ENCODE results near the gene TNNI2.

The TNNI2 gene

DNA sequence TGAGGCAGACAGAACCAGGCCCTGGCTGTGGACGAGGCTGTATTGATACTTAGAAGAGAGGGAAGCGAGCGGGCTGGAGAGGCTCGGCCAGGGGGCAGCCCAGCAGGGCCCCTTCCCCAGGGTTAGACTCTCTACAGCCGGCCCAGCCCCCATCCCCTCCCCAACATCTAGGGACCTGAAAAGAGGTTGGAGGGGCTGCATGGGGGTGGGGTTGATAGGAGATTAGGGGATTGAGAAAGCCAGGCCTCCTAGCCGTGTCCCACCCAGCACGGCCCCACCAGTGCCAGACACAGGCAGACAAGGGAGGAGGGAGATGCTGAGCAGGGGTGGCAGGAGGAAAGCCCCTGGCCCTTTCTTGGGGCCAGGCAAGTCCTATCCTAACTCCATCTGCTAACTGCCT is 19.8 kb downstream of the TNNI2 start:
- no peaks in the 10 kb centered on the region for H3K9me3 Mint-ChIP-seq
- no peak for ATAC-seq (replicated peaks)
- no peak for DNase-seq
- H3K36me3 Mint-ChIP-seq (ENCODE audit: insufficient read depth): peaks cover 11% of the 10 kb centered on the region
- no peaks in the 10 kb centered on the region for H3K27me3 Mint-ChIP-seq
- peaks cover 18 to 21% of the 10 kb centered on the region in 2 donors for H3K4me1 Mint-ChIP-seq (ENCODE audit: low read depth in 2 of 2)
- H3K27ac Mint-ChIP-seq: peak overlapping the region in 1 of 2 donors; percentile 26
- peak overlapping the region; percentile 28 to 57 for H3K4me3 Mint-ChIP-seq

DNA sequence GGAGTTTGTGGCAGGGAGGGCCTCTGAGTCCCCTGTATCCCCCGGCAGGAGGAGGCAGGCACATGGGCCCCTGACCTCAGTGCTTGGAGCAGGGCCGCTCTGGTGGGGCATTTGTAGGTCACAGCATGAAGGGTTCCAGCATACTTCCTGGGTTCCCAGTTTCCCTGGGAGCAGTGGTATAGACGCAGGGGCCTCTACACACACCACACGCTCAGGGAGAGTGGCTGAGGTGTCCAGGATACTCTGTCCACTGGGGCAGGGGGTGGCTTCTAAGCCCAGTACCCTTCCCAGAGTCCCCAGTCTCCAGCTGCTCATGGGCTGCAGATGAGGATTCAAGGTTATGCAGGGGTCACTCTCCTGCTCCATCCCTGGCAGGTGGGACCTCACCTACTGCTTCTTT is 20.2 kb downstream of the TNNI2 start:
- ATAC-seq (replicated peaks) (no peak), DNase-seq (no peak)
- H3K9me3 Mint-ChIP-seq: no peaks in the 10 kb centered on the region
- H3K27ac Mint-ChIP-seq: peak overlapping the region in 1 of 2 donors; percentile 26
- H3K4me1 Mint-ChIP-seq (ENCODE audit: low read depth in 2 of 2): peaks cover 17 to 18% of the 10 kb centered on the region in 2 donors
- H3K27me3 Mint-ChIP-seq: no peaks in the 10 kb centered on the region
- peak overlapping the region; percentile 28 to 57 for H3K4me3 Mint-ChIP-seq
- peaks cover 12% of the 10 kb centered on the region for H3K36me3 Mint-ChIP-seq (ENCODE audit: insufficient read depth)

DNA sequence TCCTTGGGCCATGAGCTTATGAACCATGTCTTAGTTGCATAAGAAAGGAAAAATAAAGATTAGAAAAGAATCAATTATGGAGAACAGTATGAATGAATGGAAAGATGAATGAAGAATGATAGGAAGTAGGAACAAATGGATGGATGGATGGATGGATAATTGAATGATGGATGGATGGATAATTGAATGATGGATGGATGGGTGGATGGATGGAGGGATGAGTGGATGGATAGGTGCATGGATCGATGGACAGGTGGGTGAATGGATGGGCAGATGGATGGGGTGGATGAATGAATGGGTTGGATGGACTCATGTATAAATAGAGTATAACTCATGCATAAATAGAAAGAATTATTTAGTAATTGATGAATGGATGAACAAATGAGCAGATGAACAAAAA is 21.3 kb downstream of the TNNI2 start:
- Mint-ChIP-seq H3K27me3 (no peaks in the 10 kb centered on the region), H3K4me1 (ENCODE audit: low read depth in 2 of 2) (peaks cover 13 to 27% of the 10 kb centered on the region in 2 donors), H3K36me3 (ENCODE audit: insufficient read depth) (peaks cover 6% of the 10 kb centered on the region), H3K9me3 (no peaks in the 10 kb centered on the region), H3K4me3 (no peak overlapping the region), H3K27ac (no peak overlapping the region)
- DNase-seq (no peak), ATAC-seq (replicated peaks) (no peak)

DNA sequence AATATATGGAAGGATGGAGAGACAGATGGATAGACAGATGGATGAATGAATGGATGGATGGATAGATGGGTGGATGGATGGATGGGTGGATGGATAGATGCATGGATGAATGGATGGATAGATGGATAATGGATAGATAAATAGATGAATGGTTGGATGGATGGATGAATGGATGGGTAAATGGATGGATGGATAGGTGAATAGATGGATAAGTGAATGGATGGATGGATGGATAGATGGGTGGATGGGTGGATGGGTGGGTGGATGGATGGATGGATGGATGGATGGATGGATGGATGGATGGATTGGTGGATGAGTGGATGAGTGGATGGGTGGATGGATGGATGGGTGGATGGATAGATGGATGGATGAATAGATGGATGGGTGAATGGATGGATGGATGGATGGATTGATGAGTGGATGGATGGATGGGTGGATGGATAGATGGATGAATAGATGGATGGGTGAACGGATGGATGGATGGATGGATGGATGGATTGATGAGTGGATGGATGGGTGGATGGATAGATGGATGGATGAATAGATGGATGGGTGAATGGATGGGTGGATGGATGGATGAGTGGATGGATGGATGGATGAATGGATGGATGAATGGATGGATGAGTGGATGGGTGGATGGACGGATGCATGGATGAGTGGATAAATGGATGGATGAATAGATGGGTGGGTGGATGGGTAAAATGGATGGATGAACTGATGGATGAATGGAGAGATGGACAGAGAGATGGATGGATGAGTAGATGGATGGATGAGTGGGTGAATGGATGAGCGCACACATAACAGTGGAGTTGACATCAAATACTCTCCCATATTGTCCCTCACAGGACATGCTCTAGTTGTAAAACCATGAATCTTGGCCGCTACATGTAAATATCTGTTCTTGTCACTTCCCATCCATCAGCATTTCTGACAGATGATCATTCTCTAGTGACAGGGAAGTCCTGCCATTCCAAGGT is 22.9 kb downstream of the TNNI2 start:
- ATAC-seq (replicated peaks): no peak

DNA sequence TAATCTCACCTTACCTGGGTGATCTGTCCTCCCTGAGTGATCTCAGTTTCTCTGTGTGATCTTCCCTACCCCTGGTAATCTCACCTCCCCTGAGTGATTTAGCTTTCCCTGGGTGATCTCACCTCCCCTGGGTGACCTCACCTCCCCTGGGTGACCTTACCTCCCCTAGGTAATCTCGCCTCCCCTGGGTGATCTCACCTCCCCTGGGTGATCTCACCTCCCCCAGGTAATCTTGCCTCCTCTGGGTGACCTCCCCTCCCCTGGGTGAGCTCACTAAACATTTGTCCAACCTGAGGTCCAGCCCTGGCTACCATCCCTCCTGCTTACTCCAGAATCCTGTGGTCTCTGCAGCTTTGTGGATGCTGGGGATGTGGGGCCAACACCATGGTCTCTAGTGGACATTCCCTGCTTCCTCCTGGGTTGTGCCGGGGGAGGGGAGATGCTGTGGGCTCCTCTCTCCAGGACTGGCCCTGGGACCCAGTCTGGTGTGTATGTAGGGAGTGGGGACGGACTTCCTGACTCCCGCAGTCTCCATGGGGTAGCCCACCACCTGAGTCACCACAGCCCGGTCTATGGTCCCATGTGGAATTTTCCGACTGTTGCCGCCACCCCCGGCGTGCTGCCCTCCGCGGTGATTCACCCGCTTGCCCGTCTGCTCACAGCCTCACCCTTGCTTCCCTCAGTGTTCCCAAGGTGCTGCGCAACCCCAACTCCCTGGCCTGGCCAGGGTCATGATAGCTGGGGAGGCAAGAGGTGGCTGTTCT is 24.0 kb downstream of the TNNI2 start:
- H3K4me1 Mint-ChIP-seq (ENCODE audit: low read depth in 2 of 2): peaks cover 25 to 41% of the 10 kb centered on the region in 2 donors
- ATAC-seq (replicated peaks) (no peak), DNase-seq (no peak)
- no peaks in the 10 kb centered on the region for H3K27me3 Mint-ChIP-seq
- H3K27ac Mint-ChIP-seq: peak overlapping the region; percentile 74 to 91
- peaks cover 24% of the 10 kb centered on the region for H3K36me3 Mint-ChIP-seq (ENCODE audit: insufficient read depth)
- H3K9me3 Mint-ChIP-seq: no peaks in the 10 kb centered on the region
- peak overlapping the region in 1 of 2 donors; percentile 37 for H3K4me3 Mint-ChIP-seq

More for the DNA sequence above, 22.9 kb downstream of the TNNI2 start:
- DNase-seq: no peak
- no peak overlapping the region for H3K27ac Mint-ChIP-seq
- peaks cover 18% of the 10 kb centered on the region for H3K36me3 Mint-ChIP-seq (ENCODE audit: insufficient read depth)
- H3K4me3 Mint-ChIP-seq: no peak overlapping the region
- H3K9me3 Mint-ChIP-seq: no peaks in the 10 kb centered on the region
- H3K27me3 Mint-ChIP-seq: no peaks in the 10 kb centered on the region
- H3K4me1 Mint-ChIP-seq (ENCODE audit: low read depth in 2 of 2): peaks cover 22 to 35% of the 10 kb centered on the region in 2 donors

DNA sequence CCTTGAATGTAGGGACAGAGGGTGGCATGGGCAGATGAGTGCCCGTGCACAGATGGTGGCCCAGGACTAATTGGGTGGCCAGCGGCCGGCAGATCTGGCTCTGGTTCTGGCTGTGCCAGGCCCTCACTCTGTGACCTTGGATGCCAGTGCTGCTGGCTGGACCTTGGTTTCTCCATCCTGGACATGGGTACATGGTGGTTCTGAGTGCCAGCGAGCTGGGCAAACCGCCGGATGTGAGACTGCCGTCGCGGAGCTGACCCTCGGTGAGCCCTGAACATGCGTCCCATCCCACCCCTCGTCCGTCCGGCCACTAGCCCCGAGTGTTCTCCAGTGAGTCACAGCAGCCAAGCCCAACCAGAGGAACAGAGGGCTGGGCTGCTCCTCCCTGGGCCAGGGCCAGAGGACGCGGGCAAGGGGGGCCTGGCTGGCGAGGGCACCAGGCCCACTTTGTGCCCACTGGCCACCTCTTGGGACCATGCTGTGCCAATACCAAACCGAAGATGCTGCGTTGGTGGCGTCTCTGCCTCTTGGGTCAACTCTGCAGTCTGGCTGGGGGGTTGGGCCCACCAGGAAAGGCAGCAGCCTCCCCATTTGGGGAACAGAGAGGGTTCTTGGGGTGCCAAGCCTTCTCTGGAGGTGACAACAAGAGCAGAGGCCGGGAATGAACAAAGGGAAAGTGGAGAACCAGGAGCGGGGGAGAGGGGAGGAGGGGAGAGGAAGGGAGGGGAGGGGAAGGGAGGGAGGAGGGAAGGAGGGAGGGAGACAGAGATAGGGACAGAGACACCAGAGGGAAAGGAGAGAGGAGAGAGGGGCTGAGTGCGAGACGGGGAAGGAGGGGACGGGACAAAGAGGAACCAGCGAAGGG is 24.8 kb downstream of the TNNI2 start:
- peak; percentile 59 for ATAC-seq (replicated peaks)
- Mint-ChIP-seq H3K36me3 (ENCODE audit: insufficient read depth) (peaks cover 26% of the 10 kb centered on the region), H3K4me3 (peak overlapping the region in 1 of 2 donors; percentile 50), H3K27me3 (no peaks in the 10 kb centered on the region), H3K9me3 (no peaks in the 10 kb centered on the region), H3K4me1 (ENCODE audit: low read depth in 2 of 2) (peaks cover 26 to 42% of the 10 kb centered on the region in 2 donors), H3K27ac (peak overlapping the region; percentile 74 to 91)
- no peak for DNase-seq

DNA sequence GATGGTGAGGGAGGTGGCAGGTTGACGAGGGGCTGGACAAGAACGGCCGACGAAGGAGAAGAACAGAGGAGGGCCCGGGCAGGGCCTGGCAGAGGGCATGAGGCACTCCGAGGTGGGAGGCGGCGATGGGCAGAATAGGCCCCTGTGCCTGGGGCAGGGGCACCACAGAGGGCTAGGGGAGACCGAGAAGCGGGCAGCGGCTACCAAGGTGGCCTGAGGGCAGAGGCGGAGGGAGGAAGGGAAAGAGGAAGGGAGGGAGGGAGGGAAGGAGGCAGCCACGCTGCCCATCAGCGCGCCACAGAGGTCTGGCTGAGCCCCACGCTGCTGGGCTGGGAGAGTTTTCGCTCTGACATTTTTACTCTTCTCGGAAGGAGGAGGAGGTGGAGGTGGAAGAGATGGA is 25.4 kb downstream of the TNNI2 start:
- Mint-ChIP-seq H3K4me3 (peak overlapping the region in 1 of 2 donors; percentile 75), H3K27ac (peak overlapping the region; percentile 8 to 91), H3K9me3 (no peaks in the 10 kb centered on the region), H3K4me1 (ENCODE audit: low read depth in 2 of 2) (peaks cover 30 to 44% of the 10 kb centered on the region in 2 donors), H3K27me3 (no peaks in the 10 kb centered on the region), H3K36me3 (ENCODE audit: insufficient read depth) (peaks cover 33% of the 10 kb centered on the region)
- DNase-seq (no peak), ATAC-seq (replicated peaks) (no peak)

DNA sequence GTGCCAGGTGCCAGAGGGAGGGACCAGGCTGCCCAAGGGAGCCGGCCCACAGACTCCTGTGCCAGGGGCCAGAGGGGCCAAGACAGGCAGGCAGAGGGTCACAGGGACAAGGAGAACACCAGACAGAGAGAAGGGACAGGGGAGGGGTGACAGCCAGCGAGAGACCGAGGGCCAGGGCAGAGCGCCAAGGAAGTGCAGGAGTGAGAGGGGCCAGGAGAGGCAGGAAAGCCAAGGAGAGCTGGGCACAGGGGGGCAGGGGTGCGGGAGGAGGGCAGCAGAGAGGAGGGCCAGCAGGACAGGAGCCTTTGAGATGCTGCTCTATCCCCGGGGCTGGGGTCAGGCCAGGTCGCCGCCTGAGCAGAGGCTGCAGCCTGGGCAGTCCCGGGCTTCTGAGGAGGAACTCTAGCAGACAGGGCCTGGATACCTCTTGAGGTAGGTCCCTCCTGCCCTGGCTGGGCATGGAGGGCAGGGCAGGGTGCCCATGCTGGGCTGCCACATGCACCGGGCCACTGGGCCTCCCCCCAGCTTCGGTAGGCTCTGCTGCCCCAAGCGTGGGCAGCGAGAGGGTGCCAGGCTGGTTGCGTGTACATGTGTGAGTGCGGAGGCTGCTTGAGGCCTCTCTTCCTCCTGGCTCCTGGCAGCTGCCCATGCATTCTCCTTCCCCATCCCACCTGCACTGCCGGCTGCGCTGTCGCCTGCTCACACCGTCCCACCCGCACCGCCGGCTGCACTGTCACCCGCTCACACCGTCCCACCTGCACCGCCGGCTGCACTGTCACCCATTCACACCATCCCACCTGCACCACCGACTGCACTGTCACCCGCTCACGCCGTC is 26.3 kb downstream of the TNNI2 start:
- no peak for ATAC-seq (replicated peaks)
- no peak for DNase-seq
- Mint-ChIP-seq H3K4me1 (ENCODE audit: low read depth in 2 of 2) (peaks cover 36 to 52% of the 10 kb centered on the region in 2 donors), H3K27ac (peak overlapping the region; percentile 84 to 91), H3K4me3 (peak overlapping the region; percentile 46 to 75), H3K27me3 (no peaks in the 10 kb centered on the region), H3K9me3 (no peaks in the 10 kb centered on the region), H3K36me3 (ENCODE audit: insufficient read depth) (peaks cover 41% of the 10 kb centered on the region)

DNA sequence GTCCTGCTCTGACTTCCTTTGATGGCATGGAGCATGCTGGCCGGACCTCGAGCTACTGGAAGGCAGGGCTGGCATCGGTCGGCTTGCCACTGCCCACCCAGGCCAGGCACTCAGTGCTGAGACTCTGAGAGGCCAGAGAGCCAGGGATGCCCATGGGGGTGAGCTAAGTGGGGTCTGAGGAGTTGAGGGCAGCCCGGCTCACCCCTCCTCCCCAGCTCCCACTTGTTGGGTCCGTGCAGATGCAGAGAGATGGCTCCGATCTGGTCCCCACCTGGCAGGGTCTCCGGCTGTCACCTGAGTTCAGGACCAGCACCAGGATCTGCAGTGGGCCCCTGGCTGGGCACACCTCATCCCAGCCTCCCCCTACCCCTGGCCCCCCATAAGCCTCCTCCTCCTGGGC is 27.4 kb downstream of the TNNI2 start:
- Mint-ChIP-seq H3K27me3 (no peaks in the 10 kb centered on the region), H3K27ac (peak overlapping the region; percentile 89 to 91), H3K4me3 (peak overlapping the region; percentile 6 to 75), H3K36me3 (ENCODE audit: insufficient read depth) (peaks cover 51% of the 10 kb centered on the region), H3K4me1 (ENCODE audit: low read depth in 2 of 2) (peaks cover 47 to 64% of the 10 kb centered on the region in 2 donors), H3K9me3 (no peaks in the 10 kb centered on the region)
- DNase-seq: no peak
- ATAC-seq (replicated peaks): no peak

DNA sequence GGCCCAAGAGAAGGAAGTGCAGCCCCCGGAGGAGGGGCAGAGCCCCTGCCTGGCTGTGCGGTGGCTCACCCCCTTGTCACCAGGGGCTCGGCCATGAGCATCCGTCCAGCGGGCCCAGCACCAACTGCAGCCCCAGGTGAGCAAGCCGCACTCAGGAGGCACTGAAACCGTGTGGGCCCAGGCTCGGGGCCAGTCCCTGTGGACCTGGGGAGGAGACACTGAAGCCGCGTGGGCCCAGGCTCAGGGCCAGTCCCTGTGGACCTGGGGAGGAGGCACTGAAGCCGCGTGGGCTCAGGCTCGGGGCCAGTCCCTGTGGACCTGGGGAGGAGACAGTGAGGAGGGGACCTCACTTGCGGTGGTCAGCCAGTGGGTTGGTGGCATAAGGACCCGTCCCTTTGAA is 28.0 kb downstream of the TNNI2 start:
- Mint-ChIP-seq H3K9me3 (no peaks in the 10 kb centered on the region), H3K27ac (peak overlapping the region; percentile 89 to 91), H3K36me3 (ENCODE audit: insufficient read depth) (peaks cover 57% of the 10 kb centered on the region), H3K4me3 (no peak overlapping the region), H3K27me3 (no peaks in the 10 kb centered on the region), H3K4me1 (ENCODE audit: low read depth in 2 of 2) (peaks cover 52 to 69% of the 10 kb centered on the region in 2 donors)
- DNase-seq (no peak), ATAC-seq (replicated peaks) (no peak)

DNA sequence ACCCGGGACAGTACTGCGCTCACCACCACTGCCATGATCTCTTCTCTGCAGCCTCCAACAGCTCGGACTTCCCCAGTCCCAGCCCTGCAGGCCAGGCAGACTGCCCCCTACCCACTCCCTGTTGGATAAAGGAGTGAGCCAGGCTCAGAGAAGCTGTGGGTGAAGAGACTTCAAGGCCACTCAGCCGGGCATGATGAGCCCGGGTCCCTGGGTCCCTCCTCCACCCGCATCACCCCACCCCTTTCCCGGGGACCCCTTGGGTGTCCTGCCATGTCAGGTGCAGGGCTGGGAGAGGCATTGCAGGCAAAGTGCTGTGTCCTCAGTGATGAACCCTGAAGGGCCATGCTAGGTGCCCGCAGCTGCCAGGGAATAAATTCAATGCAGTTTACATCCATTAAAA is 28.6 kb downstream of the TNNI2 start:
- Mint-ChIP-seq H3K36me3 (ENCODE audit: insufficient read depth) (peaks cover 63% of the 10 kb centered on the region), H3K9me3 (no peaks in the 10 kb centered on the region), H3K4me1 (ENCODE audit: low read depth in 2 of 2) (peaks cover 58 to 75% of the 10 kb centered on the region in 2 donors), H3K4me3 (peak overlapping the region in 1 of 2 donors; percentile 40), H3K27me3 (no peaks in the 10 kb centered on the region), H3K27ac (peak overlapping the region in 1 of 2 donors; percentile 79)
- ATAC-seq (replicated peaks) (no peak), DNase-seq (no peak)

DNA sequence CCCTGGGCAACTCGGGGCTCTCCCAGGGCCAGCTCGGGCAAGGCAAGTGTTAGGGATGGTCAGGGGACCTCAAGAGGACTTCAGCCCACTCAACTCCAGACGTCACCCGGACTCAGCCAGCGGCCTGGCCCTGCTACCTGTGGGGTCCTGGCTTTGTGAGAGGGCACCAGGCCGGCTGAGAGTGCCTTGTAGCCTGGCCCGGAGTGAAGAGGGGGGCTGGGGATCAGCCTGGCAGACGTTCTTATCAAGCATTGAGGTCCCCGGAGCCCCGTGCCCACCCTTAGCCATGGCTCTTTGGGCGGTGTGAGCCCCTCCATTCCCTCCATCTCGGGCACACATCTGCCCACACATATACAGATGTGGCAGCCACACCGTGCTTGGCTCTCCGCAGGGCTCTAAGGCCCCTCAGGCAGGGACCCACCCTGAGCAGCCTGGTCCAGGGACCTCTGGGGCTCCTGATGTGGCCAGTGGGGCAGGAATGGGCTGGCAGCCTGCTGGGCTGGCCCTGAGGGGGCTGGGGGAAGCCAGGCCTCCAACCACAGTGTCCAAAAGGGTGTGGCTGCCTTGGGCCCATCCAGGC is 29.4 kb downstream of the TNNI2 start:
- H3K9me3 Mint-ChIP-seq: no peaks in the 10 kb centered on the region
- DNase-seq (no peak), ATAC-seq (replicated peaks) (no peak)
- peak overlapping the region; percentile 77 to 93 for H3K27ac Mint-ChIP-seq
- no peaks in the 10 kb centered on the region for H3K27me3 Mint-ChIP-seq
- H3K36me3 Mint-ChIP-seq (ENCODE audit: insufficient read depth): peaks cover 63% of the 10 kb centered on the region
- peaks cover 64 to 80% of the 10 kb centered on the region in 2 donors for H3K4me1 Mint-ChIP-seq (ENCODE audit: low read depth in 2 of 2)
- peak overlapping the region; percentile 40 to 51 for H3K4me3 Mint-ChIP-seq

All from effector memory CD8-positive, alpha-beta T cell (primary cell).